GM10847 (cell line): ENCODE data around the gene TNFRSF1A.

Experiments used
- POLR2A ChIP-seq: IDR thresholded peaks from 2 replicates; pipeline ENCODE4 v1.6.1; 2011; ENCODE audit not compliant: insufficient read length; ENCODE audit errors: extremely low read depth

The TNFRSF1A gene

GRCh38 chr12:6347367-6348338 is 5.8 kb upstream of the TNFRSF1A start:
- no peak for TF ChIP-seq POLR2A

DNA sequence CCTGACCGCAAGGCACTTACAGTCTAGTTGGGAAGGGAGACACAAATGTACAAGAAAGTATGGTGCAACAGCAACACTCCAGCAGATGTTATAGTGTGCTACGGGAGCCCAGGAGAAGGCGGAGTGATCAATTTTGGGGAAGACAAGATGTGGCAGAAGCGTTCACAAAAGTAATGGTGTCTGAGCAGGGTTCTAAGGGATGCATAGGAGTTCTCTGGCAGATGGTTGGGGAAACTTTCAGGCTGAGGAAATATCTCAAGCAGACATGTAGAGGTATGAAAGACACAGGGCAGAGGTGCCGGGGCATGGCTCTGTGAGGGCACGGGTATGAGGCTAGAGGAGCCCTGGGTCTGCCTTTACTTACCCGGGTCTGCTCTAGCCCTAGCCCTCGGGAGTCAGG is 5.1 kb upstream of the TNFRSF1A start:
- TF ChIP-seq POLR2A: no peak

DNA sequence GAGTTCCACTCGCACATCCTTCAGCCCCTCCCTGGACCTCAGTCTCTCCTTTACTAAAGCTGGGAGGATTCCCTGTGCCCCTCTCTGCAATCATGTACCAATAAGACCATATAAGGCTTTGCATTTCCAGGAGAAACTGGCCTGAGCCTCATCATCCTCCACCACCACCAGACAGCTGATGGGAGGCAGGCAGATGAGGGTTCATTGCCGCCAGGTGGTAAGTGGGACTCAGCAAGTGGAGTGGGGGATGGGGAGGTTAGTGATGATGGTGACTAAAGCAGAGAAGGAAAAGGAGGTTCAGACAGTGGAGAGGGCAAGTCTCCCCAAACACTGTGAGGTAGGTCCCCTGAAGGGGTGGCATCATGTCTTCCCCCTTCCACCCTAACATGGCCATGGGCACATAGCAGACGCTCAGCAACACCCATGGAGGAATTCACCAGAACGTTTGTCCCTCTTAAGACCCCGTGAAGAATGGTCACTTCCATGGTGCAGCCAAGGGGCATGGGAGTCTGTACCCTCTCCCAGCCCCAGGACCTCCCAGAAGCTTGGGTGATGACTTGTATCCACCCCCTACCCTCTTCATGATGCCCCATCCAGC is 4.5 kb upstream of the TNFRSF1A start:
- no peak for TF ChIP-seq POLR2A

- no peak for TF ChIP-seq POLR2A
These were observed 3.6 kb upstream of the TNFRSF1A start for GRCh38 chr12:6345319-6346091.

DNA sequence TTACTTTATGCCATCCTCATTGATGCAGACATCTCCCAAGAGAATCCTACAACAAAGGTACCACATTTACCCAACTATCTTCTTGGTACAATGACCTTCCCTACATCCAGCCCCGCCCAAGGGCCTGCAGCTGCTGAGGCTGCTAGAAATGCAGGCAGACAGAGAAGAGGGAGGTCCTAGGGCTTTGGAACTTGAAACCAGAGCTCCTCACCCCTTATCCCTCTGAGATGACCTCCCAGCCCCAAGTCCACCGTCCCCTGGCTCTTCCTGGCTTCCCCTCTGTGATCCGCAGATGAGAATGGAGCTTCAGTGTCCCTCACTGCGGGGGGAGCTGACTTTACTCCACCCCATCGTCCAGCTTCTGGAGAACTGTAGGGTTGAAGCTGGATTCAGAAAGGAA is 1.6 kb upstream of the TNFRSF1A start:
- no peak for TF ChIP-seq POLR2A

DNA sequence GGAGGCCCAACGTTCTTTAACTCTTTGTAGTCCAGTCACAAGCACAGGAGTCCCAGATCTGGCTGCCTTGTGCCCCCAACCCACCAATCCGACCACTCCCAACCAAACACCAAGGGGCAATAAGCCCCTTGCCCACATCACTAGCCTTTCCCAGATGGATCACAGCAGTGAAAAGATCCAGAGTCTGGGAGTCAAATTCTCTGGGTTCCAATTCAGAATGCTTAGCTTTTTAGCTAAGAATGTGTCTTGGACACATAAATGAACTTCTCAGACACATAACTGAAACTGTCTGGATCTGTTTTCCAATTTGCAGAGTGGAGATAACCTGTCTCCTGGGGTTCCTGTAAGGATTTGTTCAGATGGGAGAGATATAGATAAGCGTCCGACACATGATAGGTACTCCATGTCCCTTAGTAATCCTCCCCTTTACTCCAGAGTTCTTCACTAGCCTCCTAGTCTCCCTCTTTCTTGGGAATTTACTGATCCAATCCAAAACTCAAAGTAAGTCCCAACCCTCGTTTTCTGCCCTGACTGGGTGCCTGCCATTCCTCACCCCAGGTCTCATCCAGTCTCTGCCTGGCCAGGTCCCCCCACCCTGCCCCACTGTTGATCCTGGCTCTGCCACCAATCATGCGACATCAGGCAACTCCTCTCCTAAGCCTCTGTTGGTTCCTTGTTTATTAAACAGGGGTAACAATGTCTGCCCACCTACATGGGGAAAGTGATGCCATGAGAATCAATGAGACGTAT is 439 bp upstream of the TNFRSF1A start:
- TF ChIP-seq POLR2A: no peak

- TF ChIP-seq POLR2A: no peak
These were observed 995 bp downstream of the TNFRSF1A start for GRCh38 chr12:6340745-6341416.

DNA sequence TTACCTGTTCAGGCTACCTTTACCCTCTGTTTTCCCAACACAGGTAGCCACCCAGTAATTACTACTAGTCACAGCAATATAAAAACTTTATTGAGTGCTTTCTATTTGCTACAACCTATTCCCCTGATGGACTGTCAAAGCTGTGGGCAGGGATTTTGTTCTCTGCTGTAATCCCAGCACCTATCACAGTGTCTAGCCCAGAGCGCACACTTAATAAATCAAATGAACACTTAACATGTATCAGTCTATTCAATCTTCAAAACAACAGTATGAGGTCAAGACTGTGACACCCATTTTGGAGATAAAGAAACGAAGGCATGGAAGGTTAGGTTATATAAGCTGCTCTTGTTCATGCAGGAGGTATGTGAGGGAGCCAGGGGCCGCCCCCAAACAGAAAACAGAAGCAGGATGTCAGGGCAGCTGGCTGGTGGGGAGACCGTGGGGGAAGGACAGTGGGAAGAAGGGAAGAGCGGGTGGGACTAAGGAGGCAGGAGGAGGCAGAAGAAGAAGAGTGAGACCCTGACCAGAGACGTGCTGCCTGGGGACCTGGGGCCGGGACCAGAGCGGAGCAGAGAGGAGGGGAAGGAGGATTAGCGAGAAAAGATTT is 1.7 kb downstream of the TNFRSF1A start:
- no peak for TF ChIP-seq POLR2A

GRCh38 chr12:6338955-6339354 is 2.9 kb downstream of the TNFRSF1A start:
- TF ChIP-seq POLR2A: no peak

GRCh38 chr12:6337958-6338433 is 3.9 kb downstream of the TNFRSF1A start:
- TF ChIP-seq POLR2A: no peak

DNA sequence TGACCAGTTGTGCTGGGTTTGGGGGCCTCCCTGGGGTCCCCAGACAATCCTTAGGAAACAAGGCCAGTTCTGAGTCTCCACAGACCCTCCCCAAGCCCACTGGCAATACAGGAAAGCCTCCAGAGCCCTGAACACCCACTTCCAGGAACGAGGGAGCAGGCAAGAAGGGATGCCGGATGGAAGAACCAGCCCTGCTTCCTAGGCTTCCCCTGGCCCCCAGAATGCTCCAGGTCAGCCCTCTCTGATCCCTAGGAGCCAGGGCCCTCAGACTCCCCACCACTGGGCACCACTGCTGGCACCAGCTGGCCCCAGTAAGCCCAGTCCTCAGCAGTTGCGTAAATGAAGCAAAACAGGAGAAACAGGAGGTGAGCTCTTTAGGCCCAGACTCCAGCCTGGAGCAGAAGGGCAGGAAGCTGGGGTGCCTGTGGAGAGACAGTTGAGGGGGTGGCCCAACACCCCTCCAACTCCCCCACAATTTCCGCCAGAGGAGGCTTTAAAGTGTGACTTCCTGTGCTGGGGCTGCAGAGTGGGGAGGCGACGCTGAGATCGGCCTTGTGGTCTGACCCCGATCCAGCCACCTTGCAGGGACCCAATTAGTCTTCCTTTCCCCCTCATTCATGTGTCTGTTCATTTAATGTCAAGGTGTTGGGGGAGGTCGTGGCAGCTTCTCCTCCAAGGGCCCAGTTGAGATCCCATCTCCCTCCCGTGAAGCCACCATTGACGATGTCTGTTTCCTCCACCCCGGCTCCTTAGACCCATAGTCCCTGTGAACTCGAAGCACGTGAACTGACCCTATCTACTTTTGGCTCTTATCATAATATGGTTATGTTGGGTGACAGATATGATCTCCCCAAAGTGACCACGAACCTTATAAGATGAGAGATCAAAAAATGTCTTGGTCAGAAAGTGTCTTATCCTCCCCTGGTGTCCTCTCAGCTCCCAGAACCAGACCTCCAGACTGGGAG is 4.7 kb downstream of the TNFRSF1A start:
- no peak for TF ChIP-seq POLR2A

GRCh38 chr12:6336079-6336888 is 5.6 kb downstream of the TNFRSF1A start:
- no peak for TF ChIP-seq POLR2A

- TF ChIP-seq POLR2A: no peak
These were observed 6.3 kb downstream of the TNFRSF1A start for GRCh38 chr12:6335451-6336078.
